ENCODE results near the gene TRNAU1AP. TPM values are rescaled to one million over a fixed set of nuclear protein-coding genes. Genes with fewer than 3 reads are reported as not detected.

Gene TRNAU1AP
- total RNA-seq, 1 donor, result 23.2 TPM

DNA sequence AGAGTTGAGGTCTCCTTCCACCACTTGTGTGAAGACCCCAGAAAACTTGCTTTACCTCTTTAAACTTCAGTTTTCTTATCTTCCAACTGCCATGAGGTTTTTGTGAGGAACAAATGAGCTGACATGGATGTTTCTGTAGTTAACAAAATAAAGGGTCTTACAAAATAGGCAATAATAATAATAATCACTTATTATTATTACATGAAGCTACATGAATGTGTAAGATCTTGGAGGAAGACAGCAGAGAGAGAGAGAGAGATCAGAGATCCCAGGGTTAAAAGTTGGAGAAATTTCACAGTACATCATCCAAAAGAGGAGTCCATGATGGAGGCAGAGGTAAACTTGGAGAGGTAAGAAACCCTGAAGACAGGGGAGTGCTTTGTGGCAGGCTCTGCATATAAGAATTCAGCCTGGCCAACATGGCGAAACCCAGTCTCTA is 36.3 kb upstream of the TRNAU1AP start:
- H4K20me1 ChIP-seq (ENCODE audit: insufficient read depth, low read length), result peaks cover 31% of the 10 kb centered on the region
- DNase-seq (ENCODE audit: insufficient read length, low spot score, missing footprints), result no peak

DNA sequence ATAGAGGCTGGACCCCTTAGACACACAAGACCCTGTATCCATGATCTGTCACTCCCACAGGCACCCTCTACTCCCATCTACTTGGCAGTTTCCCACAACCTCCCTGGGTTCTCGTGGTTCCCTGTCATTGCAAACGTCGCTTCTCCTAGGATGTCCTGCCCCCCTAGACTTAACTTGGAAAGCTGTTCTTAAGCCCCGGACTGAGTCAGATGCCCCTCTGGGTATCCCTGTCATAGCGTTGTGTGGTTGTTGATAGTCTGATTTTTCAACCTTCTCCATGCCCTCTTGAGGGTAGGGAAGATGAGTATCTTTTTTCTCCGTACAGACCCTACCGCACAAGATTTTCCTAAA is 35.3 kb upstream of the TRNAU1AP start:
- peaks cover 36% of the 10 kb centered on the region for H3K79me2 ChIP-seq (ENCODE audit: insufficient read depth, low read length)
- H3K27me3 ChIP-seq (ENCODE audit: insufficient read depth, low read length), result no peaks in the 10 kb centered on the region
- H3K27ac ChIP-seq (ENCODE audit: low read depth, low read length), result peak overlapping the region; percentile 44
- H2AFZ ChIP-seq (ENCODE audit: low read length), result no peak overlapping the region
- H3K4me3 ChIP-seq (ENCODE audit: insufficient read depth, low read length), result peak overlapping the region; percentile 76
- H3K4me2 ChIP-seq (ENCODE audit: insufficient read depth, low read length), result peak overlapping the region; percentile 87
- H3K4me1 ChIP-seq (ENCODE audit: insufficient read depth, low read length), result peaks cover 18% of the 10 kb centered on the region
- H3K36me3 ChIP-seq (ENCODE audit: insufficient read depth, low read length), result peaks cover 6% of the 10 kb centered on the region
- no peaks in the 10 kb centered on the region for H3K9me3 ChIP-seq (ENCODE audit: low read depth, low read length)
- TF ChIP-seq, protein P1, sequence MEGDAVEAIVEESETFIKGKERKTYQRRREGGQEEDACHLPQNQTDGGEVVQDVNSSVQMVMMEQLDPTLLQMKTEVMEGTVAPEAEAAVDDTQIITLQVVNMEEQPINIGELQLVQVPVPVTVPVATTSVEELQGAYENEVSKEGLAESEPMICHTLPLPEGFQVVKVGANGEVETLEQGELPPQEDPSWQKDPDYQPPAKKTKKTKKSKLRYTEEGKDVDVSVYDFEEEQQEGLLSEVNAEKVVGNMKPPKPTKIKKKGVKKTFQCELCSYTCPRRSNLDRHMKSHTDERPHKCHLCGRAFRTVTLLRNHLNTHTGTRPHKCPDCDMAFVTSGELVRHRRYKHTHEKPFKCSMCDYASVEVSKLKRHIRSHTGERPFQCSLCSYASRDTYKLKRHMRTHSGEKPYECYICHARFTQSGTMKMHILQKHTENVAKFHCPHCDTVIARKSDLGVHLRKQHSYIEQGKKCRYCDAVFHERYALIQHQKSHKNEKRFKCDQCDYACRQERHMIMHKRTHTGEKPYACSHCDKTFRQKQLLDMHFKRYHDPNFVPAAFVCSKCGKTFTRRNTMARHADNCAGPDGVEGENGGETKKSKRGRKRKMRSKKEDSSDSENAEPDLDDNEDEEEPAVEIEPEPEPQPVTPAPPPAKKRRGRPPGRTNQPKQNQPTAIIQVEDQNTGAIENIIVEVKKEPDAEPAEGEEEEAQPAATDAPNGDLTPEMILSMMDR (IDR thresholded peaks at IDR 0.05; ENCODE audit: extremely low read depth, low read depth, low read length), result no peak
- peak; percentile 80 for DNase-seq (ENCODE audit: insufficient read length, low spot score, missing footprints)
- H4K20me1 ChIP-seq (ENCODE audit: insufficient read depth, low read length), result peaks cover 23% of the 10 kb centered on the region

More for the DNA sequence above, 36.3 kb upstream of the TRNAU1AP start:
- Histone ChIP-seq H2AFZ (ENCODE audit: low read length) (no peak overlapping the region), H3K79me2 (ENCODE audit: insufficient read depth, low read length) (peaks cover 26% of the 10 kb centered on the region), H3K4me3 (ENCODE audit: insufficient read depth, low read length) (no peak overlapping the region), H3K36me3 (ENCODE audit: insufficient read depth, low read length) (peaks cover 14% of the 10 kb centered on the region), H3K27ac (ENCODE audit: low read depth, low read length) (no peak overlapping the region), H3K4me1 (ENCODE audit: insufficient read depth, low read length) (peaks cover 18% of the 10 kb centered on the region), H3K27me3 (ENCODE audit: insufficient read depth, low read length) (no peaks in the 10 kb centered on the region), H3K4me2 (ENCODE audit: insufficient read depth, low read length) (no peak overlapping the region), H3K9me3 (ENCODE audit: low read depth, low read length) (no peaks in the 10 kb centered on the region)
- TF ChIP-seq, protein P1 (IDR thresholded peaks at IDR 0.05; ENCODE audit: extremely low read depth, low read depth, low read length), result no peak

DNA sequence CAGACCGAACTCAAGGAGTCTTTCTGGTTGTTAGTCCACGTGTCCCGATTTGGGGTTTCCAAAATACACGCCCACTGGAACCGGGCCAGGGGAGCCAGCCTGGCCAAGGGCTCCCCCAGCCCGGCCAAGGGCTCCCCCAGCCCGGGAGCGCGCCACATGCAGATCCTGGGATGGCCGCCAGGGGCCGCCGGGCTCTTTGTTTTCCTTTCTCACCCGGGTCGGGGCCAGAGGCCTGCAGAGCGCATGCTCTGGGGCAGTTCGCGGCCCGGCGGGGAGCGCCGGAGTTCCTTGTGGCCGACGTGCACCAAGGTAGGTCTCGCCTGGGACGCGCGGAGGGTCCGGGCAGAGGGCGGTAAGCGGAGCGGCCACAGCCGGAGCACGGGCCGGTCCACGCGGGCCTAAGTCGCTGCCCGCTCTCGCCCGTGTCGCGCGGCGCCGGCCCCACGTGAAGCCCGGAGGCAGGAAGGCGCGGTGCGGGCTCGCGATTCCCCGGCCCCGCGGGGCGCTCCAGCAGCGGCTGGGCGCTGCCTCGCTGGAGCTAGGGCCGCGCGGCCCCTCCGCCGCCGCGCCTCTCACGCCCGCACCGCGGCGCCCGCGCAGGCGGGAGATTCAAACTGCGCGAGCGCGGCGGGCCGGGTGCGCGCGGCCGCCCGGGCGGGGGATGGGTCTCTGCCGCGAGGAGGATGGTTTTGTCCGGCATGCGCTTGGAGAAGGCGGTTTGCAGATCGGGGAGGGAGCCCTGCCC is 34.7 kb upstream of the TRNAU1AP start:
- peak; percentile 99 for DNase-seq (ENCODE audit: insufficient read length, low spot score, missing footprints)
- Histone ChIP-seq H3K4me2 (ENCODE audit: insufficient read depth, low read length) (peak overlapping the region; percentile 87), H3K27ac (ENCODE audit: low read depth, low read length) (peak overlapping the region; percentile 44), H3K79me2 (ENCODE audit: insufficient read depth, low read length) (peaks cover 36% of the 10 kb centered on the region), H3K27me3 (ENCODE audit: insufficient read depth, low read length) (no peaks in the 10 kb centered on the region), H3K9me3 (ENCODE audit: low read depth, low read length) (no peaks in the 10 kb centered on the region), H3K4me3 (ENCODE audit: insufficient read depth, low read length) (peak overlapping the region; percentile 76), H3K4me1 (ENCODE audit: insufficient read depth, low read length) (peaks cover 18% of the 10 kb centered on the region), H3K36me3 (ENCODE audit: insufficient read depth, low read length) (peaks cover 5% of the 10 kb centered on the region), H4K20me1 (ENCODE audit: insufficient read depth, low read length) (peaks cover 19% of the 10 kb centered on the region), H2AFZ (ENCODE audit: low read length) (no peak overlapping the region)
- TF ChIP-seq, protein P1 (IDR thresholded peaks at IDR 0.05; ENCODE audit: extremely low read depth, low read depth, low read length), result peak; percentile 80

DNA sequence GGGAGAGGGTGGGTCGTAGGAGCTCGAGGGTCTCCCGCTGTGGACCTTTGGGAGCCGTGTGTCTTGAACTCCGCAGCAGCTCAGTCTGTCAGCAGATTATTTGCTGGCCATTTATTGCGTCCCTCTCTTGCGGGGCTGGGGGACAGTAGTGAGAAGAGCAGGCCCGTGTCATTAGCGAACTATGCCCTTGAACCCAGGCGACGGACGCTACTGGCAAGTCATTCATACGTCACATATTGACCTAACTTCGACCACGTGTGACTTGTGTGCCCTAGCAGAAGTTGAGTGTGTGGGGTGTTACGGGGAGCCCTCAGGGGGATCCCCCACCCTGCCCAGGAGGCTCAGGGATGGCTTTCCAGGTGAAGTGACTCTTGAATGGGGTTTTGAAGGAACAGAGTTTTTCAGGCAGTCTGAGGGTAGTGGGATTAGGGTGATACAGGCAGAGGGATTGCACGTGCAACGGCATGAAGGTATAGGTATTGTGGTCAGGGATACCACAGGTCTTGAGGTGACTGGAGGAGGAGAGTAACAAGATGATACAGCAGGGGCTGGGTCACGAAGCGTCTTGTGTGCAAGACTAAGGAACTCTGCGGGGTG is 34.0 kb upstream of the TRNAU1AP start:
- H3K79me2 ChIP-seq (ENCODE audit: insufficient read depth, low read length), result peaks cover 43% of the 10 kb centered on the region

More for the DNA sequence above, 34.0 kb upstream of the TRNAU1AP start:
- Histone ChIP-seq H3K4me1 (ENCODE audit: insufficient read depth, low read length) (peaks cover 18% of the 10 kb centered on the region), H4K20me1 (ENCODE audit: insufficient read depth, low read length) (peaks cover 14% of the 10 kb centered on the region), H3K9me3 (ENCODE audit: low read depth, low read length) (no peaks in the 10 kb centered on the region), H3K27me3 (ENCODE audit: insufficient read depth, low read length) (no peaks in the 10 kb centered on the region), H3K4me2 (ENCODE audit: insufficient read depth, low read length) (peak overlapping the region; percentile 87), H3K27ac (ENCODE audit: low read depth, low read length) (peak overlapping the region; percentile 21), H2AFZ (ENCODE audit: low read length) (no peak overlapping the region), H3K36me3 (ENCODE audit: insufficient read depth, low read length) (peaks cover 6% of the 10 kb centered on the region), H3K4me3 (ENCODE audit: insufficient read depth, low read length) (peak overlapping the region; percentile 76)
- TF ChIP-seq, protein P1 (IDR thresholded peaks at IDR 0.05; ENCODE audit: extremely low read depth, low read depth, low read length), result no peak
- peak; percentile 83 for DNase-seq (ENCODE audit: insufficient read length, low spot score, missing footprints)

Measured in osteoblast (primary cell).